ENCODE data around the gene CELA3B.
"Not testable (repeated sequence)": the region's sequence is repeated elsewhere in the genome, so short reads cannot be mapped to it uniquely, and the experiment has no call there.

The CELA3B gene

GRCh38 chr1:22001409-22001808, 24.6 kb downstream of the CELA3B start, which contains the start of gene CELA3A:
Gene CELA3A (plus strand): TSS chr1:22001657. CDS start chr1:22001675, 18 bp downstream.
- no peak within 1 kb of the TSS for H3K4me3 ChIP-seq (ENCODE audit: low read length)
- no peak for TF ChIP-seq CTCF (IDR thresholded peaks at IDR 0.05; ENCODE audit: insufficient read depth, low read depth, low read length, missing control alignments)
- no peak for DNase-seq (ENCODE audit: low read depth)

- not testable (repeated sequence) for H3K4me3 ChIP-seq (ENCODE audit: low read length); DNase-seq (ENCODE audit: low read depth)
Measured at GRCh38 chr1:22002461-22002860, 25.6 kb downstream of the CELA3B start.

GRCh38 chr1:22002875-22003274, 26.1 kb downstream of the CELA3B start:
- not testable (repeated sequence) for H3K4me3 ChIP-seq (ENCODE audit: low read length); DNase-seq (ENCODE audit: low read depth)

GRCh38 chr1:22003959-22004358, 27.1 kb downstream of the CELA3B start:
- not testable (repeated sequence) for DNase-seq (ENCODE audit: low read depth); H3K4me3 ChIP-seq (ENCODE audit: low read length)

- DNase-seq (ENCODE audit: low read depth) = peak; percentile 45
- H3K4me3 ChIP-seq (ENCODE audit: low read length) = not testable (repeated sequence)
- peak; percentile 15 for TF ChIP-seq CTCF (IDR thresholded peaks at IDR 0.05; ENCODE audit: insufficient read depth, low read depth, low read length, missing control alignments)
Measured at GRCh38 chr1:22005261-22006149, 28.7 kb downstream of the CELA3B start.

- not testable (repeated sequence) for DNase-seq (ENCODE audit: low read depth); H3K4me3 ChIP-seq (ENCODE audit: low read length)
Measured at GRCh38 chr1:22006736-22007135, 29.9 kb downstream of the CELA3B start.

GRCh38 chr1:22007262-22007661, 30.4 kb downstream of the CELA3B start:
- peak; percentile 30 for DNase-seq (ENCODE audit: low read depth)
- not testable (repeated sequence) for H3K4me3 ChIP-seq (ENCODE audit: low read length)

- not testable (repeated sequence) for DNase-seq (ENCODE audit: low read depth)
Measured at GRCh38 chr1:22009566-22009965, 32.7 kb downstream of the CELA3B start.

GRCh38 chr1:22012752-22013151, 35.9 kb downstream of the CELA3B start:
- not testable (repeated sequence) for H3K4me3 ChIP-seq (ENCODE audit: low read length); DNase-seq (ENCODE audit: low read depth)

More at GRCh38 chr1:22009566-22009965, 32.7 kb downstream of the CELA3B start:
- H3K4me3 ChIP-seq (ENCODE audit: low read length) = not testable (repeated sequence)

- not testable (repeated sequence) for H3K4me3 ChIP-seq (ENCODE audit: low read length); DNase-seq (ENCODE audit: low read depth)
Measured at GRCh38 chr1:22014575-22015206, 37.9 kb downstream of the CELA3B start.

- H3K4me3 ChIP-seq (ENCODE audit: low read length) = no peak overlapping the region
- TF ChIP-seq CTCF (IDR thresholded peaks at IDR 0.05; ENCODE audit: insufficient read depth, low read depth, low read length, missing control alignments) = peak; percentile 64
- DNase-seq (ENCODE audit: low read depth) = peak; percentile 97
Measured at GRCh38 chr1:22018583-22019559, 42.0 kb downstream of the CELA3B start.

Measured in epithelial cell of esophagus (primary cell).